22Rv1 (cell line): ENCODE data around the gene MRPL17.

Source experiments
- CTCF ChIP-seq: fragments of 450-650 bp; IDR thresholded peaks from 2 replicates; pipeline ENCODE4 v1.5.1; 2017; ENCODE audit warnings: mild to moderate bottlenecking
- ZFX ChIP-seq: fragments of 450-650 bp; IDR thresholded peaks from 2 replicates; pipeline ENCODE4 v1.6.1; 2017; ENCODE audit warnings: antibody characterized with exemption, borderline replicate concordance

GRCh38 chr11:6674219-6674597 is 8.9 kb downstream of the MRPL17 start:
- TF ChIP-seq CTCF (no peak), ZFX (no peak)
